Measurements from ENCODE around the gene KDM4C. TPM values are rescaled to one million over a fixed set of nuclear protein-coding genes. Genes with fewer than 3 reads are reported as not detected.

The KDM4C gene
- total RNA-seq, result 41.7 and 43.4 TPM in 2 replicates

GRCh38 chr9:6757456-6758247 lies at the start of gene KDM4C:
Gene KDM4C (plus strand): TSS chr9:6757973. CDS start chr9:6792989, 35,016 bp downstream.

Other genes starting within 250 kb of the KDM4C start
- under 0.01 and 1.3 TPM in 2 replicates for gene GLDC, start 112.2 kb upstream of the KDM4C start, total RNA-seq